Measurements from ENCODE around the gene MAGEB6.
"Not testable (repeated sequence)": the region's sequence is repeated elsewhere in the genome, so short reads cannot be mapped to it uniquely, and the experiment has no call there.

MAGEB6 gene, protein sequence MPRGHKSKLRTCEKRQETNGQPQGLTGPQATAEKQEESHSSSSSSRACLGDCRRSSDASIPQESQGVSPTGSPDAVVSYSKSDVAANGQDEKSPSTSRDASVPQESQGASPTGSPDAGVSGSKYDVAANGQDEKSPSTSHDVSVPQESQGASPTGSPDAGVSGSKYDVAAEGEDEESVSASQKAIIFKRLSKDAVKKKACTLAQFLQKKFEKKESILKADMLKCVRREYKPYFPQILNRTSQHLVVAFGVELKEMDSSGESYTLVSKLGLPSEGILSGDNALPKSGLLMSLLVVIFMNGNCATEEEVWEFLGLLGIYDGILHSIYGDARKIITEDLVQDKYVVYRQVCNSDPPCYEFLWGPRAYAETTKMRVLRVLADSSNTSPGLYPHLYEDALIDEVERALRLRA

DNA sequence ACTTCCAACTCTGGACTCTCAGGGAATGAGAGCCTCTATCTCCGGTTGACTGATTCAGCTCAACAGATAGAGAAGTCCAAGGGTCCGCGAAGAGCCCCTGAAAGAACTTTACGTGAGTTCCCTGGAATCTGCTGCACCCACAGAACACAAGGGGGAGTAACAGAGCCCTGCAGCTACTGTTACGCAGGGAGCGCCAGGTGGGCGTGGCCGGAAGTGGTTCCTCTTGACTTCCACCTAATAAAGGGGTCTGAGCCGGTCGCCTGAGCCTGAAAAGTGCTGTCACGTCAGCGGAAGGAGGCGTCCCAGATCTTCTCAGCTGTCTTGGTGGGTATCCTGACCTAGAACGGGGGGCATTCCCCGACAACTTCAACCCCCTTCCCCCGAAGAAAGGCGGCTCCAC, at the start of gene MAGEB6:
Gene MAGEB6 (plus strand): TSS at position 237 of the 400 bp plus-strand sequence. CDS start 1,407 bp downstream, outside the sequence.
- no peak for DNase-seq (ENCODE audit: low spot score)

DNA sequence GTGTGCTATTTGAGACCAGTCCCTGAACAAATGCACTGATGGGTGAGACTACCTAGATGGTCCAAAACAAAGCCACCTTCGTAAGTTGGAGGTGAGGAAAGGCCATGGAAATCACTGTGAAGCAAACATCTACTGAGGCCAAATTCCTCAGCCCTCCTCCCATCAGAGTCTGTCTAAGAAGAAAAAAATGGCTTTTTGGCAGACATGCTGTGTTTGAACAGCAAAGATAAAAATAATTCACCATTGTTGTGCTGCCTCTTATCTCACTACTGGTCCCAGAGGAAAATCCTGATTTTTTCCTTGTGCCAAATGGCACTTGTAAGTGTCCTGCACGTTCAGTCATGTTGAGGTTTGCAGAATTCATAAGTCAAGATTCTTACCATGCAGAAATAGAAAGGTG, 46.2 kb upstream of the MAGEB6 start:
- no peak for DNase-seq (ENCODE audit: low spot score)

DNA sequence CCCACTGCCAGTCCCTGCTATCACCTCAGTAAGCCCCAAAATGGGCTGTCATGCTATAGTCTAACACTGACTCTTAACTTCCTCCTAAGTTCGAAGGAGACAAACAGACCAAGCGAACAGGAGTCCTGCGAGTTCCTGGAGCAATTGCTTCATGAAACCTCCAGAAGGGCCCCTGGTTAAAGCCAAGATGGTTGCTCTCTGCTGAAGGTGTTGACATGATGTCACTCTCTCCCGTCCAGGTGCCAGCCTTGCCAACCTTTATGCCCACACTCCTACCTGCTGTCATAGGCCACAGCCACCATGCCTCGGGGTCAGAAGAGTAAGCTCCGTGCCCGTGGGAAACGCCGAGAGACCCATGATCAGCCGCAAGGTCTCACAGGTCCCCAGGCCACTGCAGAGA, 31.9 kb upstream of the MAGEB6 start, which contains the start of gene MAGEB6B:
Gene MAGEB6B (plus strand): TSS at position 301 of the 400 bp plus-strand sequence. CDS start 0 bp downstream, at position 301.
- no peak for DNase-seq (ENCODE audit: low spot score)

DNA sequence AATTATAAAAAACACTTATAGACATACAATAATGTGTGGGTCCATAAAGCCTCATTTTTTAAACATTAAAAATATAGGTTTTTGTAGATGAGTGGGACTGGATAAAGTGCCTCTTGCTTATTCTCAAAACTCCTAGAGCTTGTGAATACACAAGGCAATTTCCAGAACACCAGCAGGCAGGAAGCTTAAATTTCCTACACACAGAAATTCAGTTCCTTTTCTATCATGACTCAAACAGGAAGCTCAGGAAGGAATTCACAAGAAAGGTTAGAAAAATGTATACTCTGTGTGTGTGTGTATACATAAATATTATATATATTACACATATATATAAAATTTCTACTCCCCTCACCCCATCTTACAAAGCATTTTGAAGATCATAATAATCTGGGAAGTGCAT, 11.3 kb downstream of the MAGEB6 start:
- no peak for DNase-seq (ENCODE audit: low spot score)

DNA sequence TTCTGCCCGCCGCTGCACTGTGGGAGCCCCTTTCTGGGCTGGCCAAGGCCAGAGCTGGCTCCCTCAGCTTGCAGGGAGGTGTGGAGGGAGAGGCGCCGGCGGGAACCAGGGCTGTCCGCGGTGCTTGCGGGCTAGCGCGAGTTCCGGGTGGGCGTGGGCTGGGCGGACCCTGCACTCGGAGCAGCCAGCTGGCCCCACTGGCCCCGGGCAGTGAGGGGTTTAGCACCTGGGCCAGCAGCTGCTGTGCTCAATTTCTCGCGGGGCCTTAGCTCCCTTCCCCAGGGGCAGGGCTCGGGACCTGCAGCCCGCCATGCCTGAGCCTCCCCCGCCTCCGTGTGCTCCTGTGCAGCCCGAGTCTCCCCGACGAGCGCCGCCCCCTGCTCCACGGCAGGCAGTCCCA, 12.5 kb downstream of the MAGEB6 start:
- DNase-seq (ENCODE audit: low spot score): not testable (repeated sequence)

DNA sequence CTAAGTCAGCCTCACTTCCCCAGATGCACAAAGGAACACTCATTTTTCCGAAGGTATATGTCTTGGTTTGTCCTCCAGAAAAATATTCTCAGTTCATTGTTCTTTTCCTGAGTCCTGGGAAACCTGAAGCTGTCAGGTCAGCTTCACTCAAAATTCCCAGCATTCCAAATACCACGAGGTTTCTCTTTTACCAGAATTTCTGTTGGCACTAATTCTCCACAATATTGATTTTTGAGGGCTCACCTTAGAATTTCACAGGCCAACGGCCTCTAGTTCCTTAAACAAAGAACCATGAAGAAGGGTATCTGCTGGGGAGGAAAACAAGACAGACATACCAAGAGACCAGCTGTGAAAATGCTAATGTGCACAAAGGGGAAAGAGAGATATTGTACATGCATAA, 15.8 kb downstream of the MAGEB6 start:
- no peak for DNase-seq (ENCODE audit: low spot score)

DNA sequence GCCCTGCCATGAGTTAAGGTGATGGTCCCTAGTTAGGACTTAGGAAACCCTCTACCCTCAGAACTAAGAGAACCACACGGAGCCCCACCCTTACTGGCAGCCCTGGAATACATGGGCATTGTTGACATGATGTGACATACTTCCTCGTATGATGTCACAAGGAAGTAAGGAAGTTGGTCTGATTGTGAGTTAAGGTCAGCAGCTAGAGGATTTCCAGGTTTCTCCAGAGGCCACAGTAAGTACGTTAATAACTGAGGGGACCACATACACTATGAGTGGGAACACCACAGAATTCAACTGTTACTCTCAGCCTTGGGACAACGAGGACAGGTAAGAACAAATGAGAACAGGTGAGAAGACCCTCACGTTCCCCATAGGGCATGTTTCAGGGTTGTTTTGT, 23.6 kb downstream of the MAGEB6 start, which contains the start of gene MAGEB5:
Gene MAGEB5 (plus strand): TSS at position 301 of the 400 bp plus-strand sequence. CDS start 1,133 bp downstream, outside the sequence.
- no peak for DNase-seq (ENCODE audit: low spot score)

DNA sequence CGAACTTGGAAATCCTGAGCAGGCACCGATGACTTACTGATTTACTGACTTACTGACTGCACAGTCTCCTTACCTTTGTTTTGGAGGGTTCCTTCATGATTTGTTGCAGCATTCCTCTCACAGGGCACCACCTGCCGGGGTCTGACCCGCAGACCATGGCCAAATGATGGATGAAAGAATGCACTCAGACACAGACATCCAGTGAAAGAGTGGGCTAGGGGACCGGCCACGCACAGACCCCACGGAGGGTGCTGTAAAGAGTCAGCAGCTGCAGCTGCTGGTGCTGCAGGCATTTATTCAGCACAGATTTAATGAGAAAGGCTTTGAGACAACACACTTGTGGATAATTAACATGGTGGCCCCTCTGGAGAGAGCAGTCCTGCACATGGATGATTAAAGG, 27.1 kb downstream of the MAGEB6 start:
- DNase-seq (ENCODE audit: low spot score): no peak

DNA sequence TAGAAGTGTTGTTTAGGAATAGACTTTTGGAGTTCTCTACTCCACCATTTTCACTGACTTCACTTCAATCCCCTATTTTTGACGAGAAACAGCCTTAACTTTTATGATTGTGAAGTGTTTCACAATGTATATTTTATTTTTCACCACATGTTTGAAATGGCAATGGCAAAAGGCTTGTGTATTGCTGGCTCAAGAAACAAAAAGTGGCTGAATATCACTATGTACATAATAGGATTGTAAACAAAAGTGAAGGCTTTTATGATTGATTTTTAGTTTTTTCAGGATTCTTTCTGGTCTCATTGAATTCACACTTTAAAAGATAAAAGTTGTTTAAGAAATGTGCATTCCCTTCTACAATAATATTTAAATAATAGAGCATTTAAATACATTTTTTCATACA, 41.9 kb downstream of the MAGEB6 start:
- DNase-seq (ENCODE audit: low spot score): no peak
